ENCODE measurements around the gene GOLT1A. TPM values are rescaled to one million over a fixed set of nuclear protein-coding genes. Genes with fewer than 3 reads are reported as not detected.

The GOLT1A gene
- total RNA-seq, 4 donors from 2014 or later, result 0.39 to 0.83 TPM; not detected in 2

DNA sequence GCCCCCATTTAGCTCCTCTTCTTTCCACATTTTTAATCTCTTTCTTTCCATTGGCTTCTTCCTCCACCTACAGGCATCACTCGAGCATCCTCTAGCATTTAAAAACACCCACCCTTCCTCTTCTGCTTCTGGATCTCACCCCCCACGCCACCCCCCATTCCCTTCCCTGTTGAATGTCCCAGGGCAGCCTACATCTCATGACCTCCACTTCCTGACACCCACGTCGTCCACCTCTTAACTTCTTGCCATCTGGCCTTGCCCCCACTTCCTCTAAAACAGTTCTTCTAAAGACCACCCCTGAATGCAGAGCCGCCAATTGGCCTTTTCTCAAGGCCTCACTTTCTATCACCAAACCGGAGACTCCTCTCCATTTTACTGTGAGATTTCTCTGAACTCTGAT is 55.8 kb downstream of the GOLT1A start:
- no peak for TF ChIP-seq POLR2AphosphoS5 (IDR thresholded peaks at IDR 0.05)
- no peak for TF ChIP-seq POLR2A (IDR thresholded peaks at IDR 0.05; ENCODE audit: low read depth)
- TF ChIP-seq, protein P1, sequence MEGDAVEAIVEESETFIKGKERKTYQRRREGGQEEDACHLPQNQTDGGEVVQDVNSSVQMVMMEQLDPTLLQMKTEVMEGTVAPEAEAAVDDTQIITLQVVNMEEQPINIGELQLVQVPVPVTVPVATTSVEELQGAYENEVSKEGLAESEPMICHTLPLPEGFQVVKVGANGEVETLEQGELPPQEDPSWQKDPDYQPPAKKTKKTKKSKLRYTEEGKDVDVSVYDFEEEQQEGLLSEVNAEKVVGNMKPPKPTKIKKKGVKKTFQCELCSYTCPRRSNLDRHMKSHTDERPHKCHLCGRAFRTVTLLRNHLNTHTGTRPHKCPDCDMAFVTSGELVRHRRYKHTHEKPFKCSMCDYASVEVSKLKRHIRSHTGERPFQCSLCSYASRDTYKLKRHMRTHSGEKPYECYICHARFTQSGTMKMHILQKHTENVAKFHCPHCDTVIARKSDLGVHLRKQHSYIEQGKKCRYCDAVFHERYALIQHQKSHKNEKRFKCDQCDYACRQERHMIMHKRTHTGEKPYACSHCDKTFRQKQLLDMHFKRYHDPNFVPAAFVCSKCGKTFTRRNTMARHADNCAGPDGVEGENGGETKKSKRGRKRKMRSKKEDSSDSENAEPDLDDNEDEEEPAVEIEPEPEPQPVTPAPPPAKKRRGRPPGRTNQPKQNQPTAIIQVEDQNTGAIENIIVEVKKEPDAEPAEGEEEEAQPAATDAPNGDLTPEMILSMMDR (IDR thresholded peaks at IDR 0.05), result no peak
- TF ChIP-seq EP300 (IDR thresholded peaks at IDR 0.05), result no peak
- WGBS, result 68% methylated on average over 6 of the region's 6 CpGs
- intact Hi-C loops (cut with DNase I), result no loop called here
- Histone ChIP-seq H3K27me3 (peaks cover 0 to 66% (median 3%) of the 10 kb centered on the region in 4 donors), H3K9me3 (no peaks in the 10 kb centered on the region), H3K36me3 (no peaks in the 10 kb centered on the region), H3K27ac (replicated peaks in 1 of 4) (no peak overlapping the region), H3K4me3 (no peak overlapping the region), H3K4me1 (peaks cover 0 to 3% (median 1%) of the 10 kb centered on the region in 4 donors)
- no peak for DNase-seq (ENCODE audit: extremely low spot score)

DNA sequence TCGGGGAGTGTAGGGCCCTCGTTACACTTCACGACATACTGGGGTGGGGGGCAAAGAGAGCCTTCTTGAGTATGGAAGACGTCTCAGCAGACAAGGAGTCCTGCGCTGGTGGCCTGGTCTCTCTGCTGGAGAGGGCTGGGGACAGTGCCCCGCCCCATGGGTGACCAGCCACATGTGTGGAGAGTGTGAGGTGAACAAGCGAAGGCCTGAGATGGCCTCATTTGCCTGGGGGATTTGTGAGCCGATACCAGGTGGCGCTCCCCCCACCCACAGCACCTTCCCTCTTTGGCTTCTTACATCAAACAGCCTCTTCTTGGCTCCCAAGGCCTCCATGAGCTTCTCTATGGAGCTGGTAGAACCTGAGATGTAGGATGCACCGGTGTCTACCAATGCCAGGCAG is 57.9 kb downstream of the GOLT1A start:
- intact Hi-C loops (cut with DNase I), result no loop called here
- Histone ChIP-seq H3K4me3 (no peak overlapping the region), H3K36me3 (no peaks in the 10 kb centered on the region), H3K4me1 (peaks cover 7 to 20% (median 18%) of the 10 kb centered on the region in 4 donors), H3K27ac (replicated peaks in 1 of 4) (no peak overlapping the region), H3K9me3 (no peaks in the 10 kb centered on the region), H3K27me3 (peaks cover 0 to 72% (median 14%) of the 10 kb centered on the region in 4 donors)
- WGBS, result 95% methylated on average over 10 of the region's 10 CpGs
- DNase-seq (ENCODE audit: extremely low spot score), result no peak
- TF ChIP-seq POLR2AphosphoS5 (IDR thresholded peaks at IDR 0.05), result no peak
- no peak for TF ChIP-seq POLR2A (IDR thresholded peaks at IDR 0.05; ENCODE audit: low read depth)
- no peak for TF ChIP-seq EP300 (IDR thresholded peaks at IDR 0.05)
- TF ChIP-seq, protein P1 (IDR thresholded peaks at IDR 0.05), result no peak

DNA sequence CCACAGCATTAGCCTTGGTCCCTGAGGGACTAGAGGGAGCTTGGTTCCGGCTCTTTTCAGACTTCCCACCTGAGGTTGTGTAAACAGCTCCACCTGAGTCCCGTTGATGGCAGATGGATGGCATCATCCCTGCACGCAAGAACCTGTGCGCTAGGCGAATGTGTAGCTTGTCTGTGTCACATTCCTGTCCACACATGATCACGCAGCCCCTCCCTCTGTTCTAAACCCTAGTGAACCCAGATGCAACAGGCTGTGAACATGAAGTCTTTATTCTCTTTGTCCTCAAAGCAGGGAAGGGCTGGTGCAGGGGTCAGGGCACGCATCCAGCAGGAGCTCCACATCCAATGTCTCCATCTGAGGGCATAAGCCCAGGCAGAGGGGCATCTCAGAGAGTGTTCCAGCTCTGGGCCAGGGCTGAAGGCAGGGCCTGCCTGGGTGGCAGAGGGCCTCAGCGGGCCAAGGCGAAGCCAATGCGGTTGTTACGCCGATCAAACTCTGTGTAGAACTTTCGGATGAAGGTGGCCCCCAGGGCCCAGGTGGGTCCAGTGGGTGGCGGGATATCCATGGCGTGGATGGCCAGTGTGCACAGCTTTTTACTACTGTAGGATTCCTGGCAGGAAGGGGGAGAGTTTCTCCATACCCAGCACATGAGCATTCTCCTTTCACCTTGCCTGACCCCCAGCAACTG is 59.1 kb downstream of the GOLT1A start:
- H3K4me1 ChIP-seq, result peaks cover 7 to 32% (median 27%) of the 10 kb centered on the region in 4 donors
- H3K9me3 ChIP-seq, result no peaks in the 10 kb centered on the region
- 90% methylated on average over 13 of the region's 15 CpGs for WGBS
- TF ChIP-seq POLR2AphosphoS5 (IDR thresholded peaks at IDR 0.05), result no peak
- TF ChIP-seq, protein P1 (IDR thresholded peaks at IDR 0.05), result no peak
- TF ChIP-seq EP300 (IDR thresholded peaks at IDR 0.05), result no peak
- no peak for TF ChIP-seq POLR2A (IDR thresholded peaks at IDR 0.05; ENCODE audit: low read depth)
- no peak overlapping the region for H3K27ac ChIP-seq (replicated peaks in 1 of 4)
- no peak overlapping the region for H3K4me3 ChIP-seq
- H3K36me3 ChIP-seq, result no peaks in the 10 kb centered on the region
- DNase-seq (ENCODE audit: extremely low spot score), result no peak
- peaks cover 0 to 67% (median 15%) of the 10 kb centered on the region in 4 donors for H3K27me3 ChIP-seq
- intact Hi-C loops (cut with DNase I), result no loop called here

DNA sequence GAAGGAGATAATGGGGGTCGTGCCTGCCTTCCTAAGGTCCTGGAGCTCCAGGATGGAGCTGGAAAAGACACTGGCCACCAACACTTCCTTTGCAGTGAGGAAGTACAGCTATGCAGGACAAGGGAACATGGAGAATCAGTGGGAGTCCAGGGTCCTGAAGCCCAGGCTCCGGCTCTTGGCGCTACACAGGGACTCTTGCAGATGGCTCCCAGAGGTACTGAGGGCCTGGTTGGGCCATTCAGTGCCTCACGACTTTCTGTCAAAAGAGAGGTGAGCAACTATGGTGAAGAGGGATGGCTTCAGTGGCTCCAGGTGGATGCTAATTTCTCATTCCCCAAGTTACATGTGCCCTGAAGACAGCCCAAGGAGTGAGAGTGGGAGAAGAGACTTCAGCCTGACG is 60.1 kb downstream of the GOLT1A start:
- no peak for TF ChIP-seq POLR2AphosphoS5 (IDR thresholded peaks at IDR 0.05)
- TF ChIP-seq EP300 (IDR thresholded peaks at IDR 0.05), result no peak
- TF ChIP-seq POLR2A (IDR thresholded peaks at IDR 0.05; ENCODE audit: low read depth), result no peak
- TF ChIP-seq, protein P1 (IDR thresholded peaks at IDR 0.05), result no peak
- H3K27ac ChIP-seq (replicated peaks in 1 of 4), result no peak overlapping the region
- peaks cover 0 to 63% (median 15%) of the 10 kb centered on the region in 4 donors for H3K27me3 ChIP-seq
- no peaks in the 10 kb centered on the region for H3K36me3 ChIP-seq
- WGBS, result 96% methylated on average over 5 of the region's 5 CpGs
- peaks cover 7 to 33% (median 28%) of the 10 kb centered on the region in 4 donors for H3K4me1 ChIP-seq
- intact Hi-C loops (cut with DNase I), result no loop called here
- no peak overlapping the region for H3K4me3 ChIP-seq
- no peak for DNase-seq (ENCODE audit: extremely low spot score)
- no peaks in the 10 kb centered on the region for H3K9me3 ChIP-seq

Measured in esophagus muscularis mucosa (tissue), 4 donors.